Panc1 (cell line): Measurements from ENCODE around the gene NAA38. TPM values are rescaled to one million over a fixed set of nuclear protein-coding genes. Genes with fewer than 3 reads are reported as not detected.

Experiments
- ATAC-seq: fragments of 200-7000 bp; cut with Tn5 transposase; 2 replicates; pipeline ENCODE4 v1.9.1; 2020; ENCODE audit warnings: mild to moderate bottlenecking, moderate library complexity
- BruUV-seq: library from RNA; stranded (reverse); fragments of 400-500 nt; replicated peaks from 2 replicates; lab custom pipeline; 2021; lab: Mats Ljungman, UMichigan
- CTCF ChIA-PET: fragments of 300-600 bp; sonication (Branson Sonifier 250); formaldehyde crosslinking; loops from one replicate; lab custom pipeline; 2022; ENCODE audit warnings: antibody characterized with exemption; lab: Charles Lee
- POLR2A ChIA-PET: fragments of 300-600 bp; sonication (Branson Sonifier 250); formaldehyde crosslinking; loops from one replicate; lab custom pipeline; 2022; ENCODE audit warnings: antibody characterized with exemption; lab: Charles Lee
- DNase-seq: peaks from one replicate; pipeline ENCODE4 v3.0.0-alpha.2; 2010; ENCODE audit warnings: low read depth, low spot score
- H3K27ac ChIP-seq: 2 replicates; pipeline ENCODE4 v1.5.1; 2011; ENCODE audit warnings: mild to moderate bottlenecking, low read length, inconsistent platforms
- H3K27me3 ChIP-seq: fragments of 200-500 bp; sonication (Bioruptor generic); 2 replicates; pipeline ENCODE4 v1.6.0; 2014; ENCODE audit warnings: low read length, inconsistent platforms; ENCODE audit not compliant: control insufficient read depth, insufficient read depth
- H3K36me3 ChIP-seq: fragments of 200-500 bp; sonication (Bioruptor generic); 2 replicates; pipeline ENCODE4 v1.5.1; 2014; ENCODE audit warnings: inconsistent platforms, mild to moderate bottlenecking, low read length, moderate library complexity; ENCODE audit not compliant: control insufficient read depth, insufficient read depth
- H3K4me1 ChIP-seq: 2 replicates; pipeline ENCODE4 v1.5.1; 2011; ENCODE audit warnings: inconsistent platforms, mild to moderate bottlenecking, low read length, moderate library complexity; ENCODE audit not compliant: control insufficient read depth, insufficient read depth
- H3K4me3 ChIP-seq, 2 experiments: 2 replicates each; pipeline ENCODE4 v1.5.1; 2011 to 2012; ENCODE audit warnings: low read depth in 2 of 2, low read length in 2 of 2, mild to moderate bottlenecking in 2 of 2, inconsistent platforms in 1 of 2, moderate library complexity in 1 of 2
- H3K9me3 ChIP-seq: fragments of 200-500 bp; sonication (Bioruptor generic); 2 replicates; pipeline ENCODE4 v1.5.1; 2014; ENCODE audit warnings: low read depth, mild to moderate bottlenecking, inconsistent platforms, low read length, moderate library complexity; ENCODE audit not compliant: control insufficient read depth, insufficient read depth
- POLR2AphosphoS5 ChIP-seq: IDR thresholded peaks from 2 replicates; pipeline ENCODE4 v1.6.1; 2012; ENCODE audit warnings: mild to moderate bottlenecking, low read depth, low read length, moderate library complexity
- SIN3A ChIP-seq: IDR thresholded peaks from 2 replicates; pipeline ENCODE4 v1.6.1; 2012; ENCODE audit warnings: low read depth, mild to moderate bottlenecking, low read length, moderate library complexity, borderline replicate concordance; ENCODE audit not compliant: insufficient read depth
- TCF7L2 ChIP-seq: IDR thresholded peaks from 2 replicates; pipeline ENCODE4 v1.6.1; 2011; ENCODE audit warnings: mild to moderate bottlenecking, low read depth, low read length, inconsistent platforms
- in situ Hi-C: cut with HindIII; loops from 2 replicates; pipeline ENCODE4 v1.10.0; 2016; ENCODE audit warnings: low sequenced_read_pairs, low pct_unique_long_range_greater_than_20kb
- intact Hi-C: fragments of 100-400 bp; cut with micrococcal nuclease; formaldehyde crosslinking; loops from one replicate; pipeline ENCODE4 v1.10.0; 2022; ENCODE audit not compliant: unreplicated experiment
- total RNA-seq: library from RNA; stranded (reverse); gene quantifications from one replicate; pipeline ENCODE4 v1.2.1, GENCODE V29; 2021; ENCODE audit not compliant: unreplicated experiment
- TF ChIP-seq, protein P1 (sequence below), 2 experiments: IDR thresholded peaks; 2 replicates each; pipeline ENCODE4 v1.6.1; 2011 to 2012; ENCODE audit warnings: low read depth in 2 of 2, control low read depth in 1 of 2, low read length in 1 of 2, mild to moderate bottlenecking in 1 of 2, moderate library complexity in 1 of 2; ENCODE audit not compliant: insufficient read depth in 1 of 2
- TF ChIP-seq, protein P2 (sequence below): fragments of 450-650 bp; IDR thresholded peaks from 2 replicates; pipeline ENCODE4 v1.5.1; 2017; ENCODE audit warnings: mild to moderate bottlenecking

The NAA38 gene
- total RNA-seq, 1 experiment from 2014 or later: 75.2 TPM

DNA sequence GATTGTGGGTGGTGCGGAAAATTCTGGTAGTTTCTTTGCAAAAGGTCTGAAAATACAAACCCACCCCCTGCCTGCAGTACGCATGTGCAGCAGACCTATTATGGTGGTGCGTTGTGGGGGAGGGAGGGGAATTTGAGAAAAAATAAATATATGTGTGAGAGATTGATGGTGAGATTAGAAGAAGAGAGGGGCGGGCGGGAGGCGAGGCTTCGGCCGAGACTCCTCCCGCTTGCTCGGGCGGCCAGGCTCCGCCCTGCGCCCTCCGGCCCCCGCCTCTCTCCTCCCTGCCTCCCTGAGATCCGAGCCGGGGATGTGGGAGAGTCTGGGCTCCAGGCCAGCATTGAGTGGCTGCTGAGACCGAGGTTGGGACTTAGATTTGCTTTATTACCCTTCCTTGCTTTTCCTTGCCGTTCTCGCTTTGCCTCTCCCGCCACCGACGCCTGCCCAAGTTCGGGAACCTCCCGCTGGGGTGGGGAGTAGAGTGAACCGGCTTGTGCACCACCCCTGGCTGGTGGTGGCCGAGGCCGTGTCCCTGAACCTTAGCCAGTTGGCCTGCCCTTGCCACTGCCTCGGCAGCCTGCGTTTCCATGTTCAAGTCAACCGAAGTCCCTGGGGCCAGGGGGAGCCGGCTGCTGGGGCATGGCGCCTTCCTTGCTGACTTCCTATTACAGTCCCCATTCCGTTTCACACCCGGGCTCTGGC, 30.3 kb upstream of the NAA38 start:
- H3K36me3 ChIP-seq: no peaks in the 10 kb centered on the region; the same call in 1 of the 2 replicates
- H3K4me3 ChIP-seq: peak overlapping the region; percentile 63 to 77
- in situ Hi-C loops (no loop called here), intact Hi-C loops (no loop called here)
- H3K27me3 ChIP-seq: no peaks in the 10 kb centered on the region
- ChIA-PET CTCF (no interaction called here), POLR2A (no interaction called here)
- ATAC-seq (peak; percentile 89), DNase-seq (peak; percentile 88)
- no peaks in the 10 kb centered on the region for H3K9me3 ChIP-seq
- peak overlapping the region; percentile 96 for H3K27ac ChIP-seq
- peaks cover 34% of the 10 kb centered on the region for H3K4me1 ChIP-seq
- no TSS peak for BruUV-seq
- TF ChIP-seq TCF7L2: no peak
- TF ChIP-seq POLR2AphosphoS5: 0 out of 2 replicates have a peak, but pooled peaks have one; percentile 52
- no peak for TF ChIP-seq SIN3A
- TF ChIP-seq, protein P1, sequence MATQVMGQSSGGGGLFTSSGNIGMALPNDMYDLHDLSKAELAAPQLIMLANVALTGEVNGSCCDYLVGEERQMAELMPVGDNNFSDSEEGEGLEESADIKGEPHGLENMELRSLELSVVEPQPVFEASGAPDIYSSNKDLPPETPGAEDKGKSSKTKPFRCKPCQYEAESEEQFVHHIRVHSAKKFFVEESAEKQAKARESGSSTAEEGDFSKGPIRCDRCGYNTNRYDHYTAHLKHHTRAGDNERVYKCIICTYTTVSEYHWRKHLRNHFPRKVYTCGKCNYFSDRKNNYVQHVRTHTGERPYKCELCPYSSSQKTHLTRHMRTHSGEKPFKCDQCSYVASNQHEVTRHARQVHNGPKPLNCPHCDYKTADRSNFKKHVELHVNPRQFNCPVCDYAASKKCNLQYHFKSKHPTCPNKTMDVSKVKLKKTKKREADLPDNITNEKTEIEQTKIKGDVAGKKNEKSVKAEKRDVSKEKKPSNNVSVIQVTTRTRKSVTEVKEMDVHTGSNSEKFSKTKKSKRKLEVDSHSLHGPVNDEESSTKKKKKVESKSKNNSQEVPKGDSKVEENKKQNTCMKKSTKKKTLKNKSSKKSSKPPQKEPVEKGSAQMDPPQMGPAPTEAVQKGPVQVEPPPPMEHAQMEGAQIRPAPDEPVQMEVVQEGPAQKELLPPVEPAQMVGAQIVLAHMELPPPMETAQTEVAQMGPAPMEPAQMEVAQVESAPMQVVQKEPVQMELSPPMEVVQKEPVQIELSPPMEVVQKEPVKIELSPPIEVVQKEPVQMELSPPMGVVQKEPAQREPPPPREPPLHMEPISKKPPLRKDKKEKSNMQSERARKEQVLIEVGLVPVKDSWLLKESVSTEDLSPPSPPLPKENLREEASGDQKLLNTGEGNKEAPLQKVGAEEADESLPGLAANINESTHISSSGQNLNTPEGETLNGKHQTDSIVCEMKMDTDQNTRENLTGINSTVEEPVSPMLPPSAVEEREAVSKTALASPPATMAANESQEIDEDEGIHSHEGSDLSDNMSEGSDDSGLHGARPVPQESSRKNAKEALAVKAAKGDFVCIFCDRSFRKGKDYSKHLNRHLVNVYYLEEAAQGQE (IDR thresholded peaks at IDR 0.05; ENCODE audit: insufficient read depth in 1 of 2, low read depth in 2 of 2, low read length in 1 of 2): no peak
- TF ChIP-seq, protein P2, sequence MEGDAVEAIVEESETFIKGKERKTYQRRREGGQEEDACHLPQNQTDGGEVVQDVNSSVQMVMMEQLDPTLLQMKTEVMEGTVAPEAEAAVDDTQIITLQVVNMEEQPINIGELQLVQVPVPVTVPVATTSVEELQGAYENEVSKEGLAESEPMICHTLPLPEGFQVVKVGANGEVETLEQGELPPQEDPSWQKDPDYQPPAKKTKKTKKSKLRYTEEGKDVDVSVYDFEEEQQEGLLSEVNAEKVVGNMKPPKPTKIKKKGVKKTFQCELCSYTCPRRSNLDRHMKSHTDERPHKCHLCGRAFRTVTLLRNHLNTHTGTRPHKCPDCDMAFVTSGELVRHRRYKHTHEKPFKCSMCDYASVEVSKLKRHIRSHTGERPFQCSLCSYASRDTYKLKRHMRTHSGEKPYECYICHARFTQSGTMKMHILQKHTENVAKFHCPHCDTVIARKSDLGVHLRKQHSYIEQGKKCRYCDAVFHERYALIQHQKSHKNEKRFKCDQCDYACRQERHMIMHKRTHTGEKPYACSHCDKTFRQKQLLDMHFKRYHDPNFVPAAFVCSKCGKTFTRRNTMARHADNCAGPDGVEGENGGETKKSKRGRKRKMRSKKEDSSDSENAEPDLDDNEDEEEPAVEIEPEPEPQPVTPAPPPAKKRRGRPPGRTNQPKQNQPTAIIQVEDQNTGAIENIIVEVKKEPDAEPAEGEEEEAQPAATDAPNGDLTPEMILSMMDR: no peak

DNA sequence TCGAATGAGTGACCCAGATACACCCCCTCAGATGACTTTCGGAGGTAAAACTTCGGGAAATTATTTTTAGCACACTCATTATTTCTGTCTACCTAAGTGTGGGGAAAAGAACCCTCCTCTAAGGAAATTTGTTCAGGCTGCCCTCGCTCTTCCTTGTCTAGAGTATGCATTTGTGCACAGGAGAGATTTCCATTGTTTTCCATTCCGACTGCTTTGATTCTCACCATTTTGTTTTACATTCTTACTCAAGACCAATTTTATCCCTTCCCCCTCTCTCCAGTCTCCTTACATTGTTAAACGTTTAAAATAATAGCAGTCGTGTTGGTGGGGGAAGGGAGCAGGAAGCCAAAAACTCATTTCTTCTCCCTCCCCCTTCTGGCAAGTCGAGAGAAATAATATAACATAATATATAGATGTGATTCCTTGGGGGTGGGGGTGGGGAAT, 29.7 kb upstream of the NAA38 start:
- no peaks in the 10 kb centered on the region for H3K27me3 ChIP-seq
- peak overlapping the region; percentile 96 for H3K27ac ChIP-seq
- ChIA-PET CTCF (no interaction called here), POLR2A (no interaction called here)
- no peak for TF ChIP-seq POLR2AphosphoS5
- TF ChIP-seq SIN3A: no peak
- TF ChIP-seq, protein P2: no peak
- TF ChIP-seq TCF7L2: no peak
- TF ChIP-seq, protein P1 (IDR thresholded peaks at IDR 0.05; ENCODE audit: insufficient read depth in 1 of 2, low read depth in 2 of 2, low read length in 1 of 2): no peak
- in situ Hi-C loops: no loop called here
- BruUV-seq: TSS peak; percentile 80
- DNase-seq (no peak), ATAC-seq (peak; percentile 9)
- H3K9me3 ChIP-seq: no peaks in the 10 kb centered on the region
- intact Hi-C loops: no loop called here
- H3K4me3 ChIP-seq: peak overlapping the region; percentile 63 to 77
- H3K36me3 ChIP-seq: no peaks in the 10 kb centered on the region; the same call in 1 of the 2 replicates
- peaks cover 34% of the 10 kb centered on the region for H3K4me1 ChIP-seq
